ENCODE results near the gene MCF2L.
"Not testable (repeated sequence)": the region's sequence is repeated elsewhere in the genome, so short reads cannot be mapped to it uniquely, and the experiment has no call there.

MCF2L gene

GRCh38 chr13:113052206-113052605 is 83.2 kb downstream of the MCF2L start:
- no peak for TF ChIP-seq CTCF (conservative IDR thresholded peaks at IDR 0.05; ENCODE audit: low read length)
- no peak for DNase-seq (ENCODE audit: low read depth)
- no peak overlapping the region for H3K4me3 ChIP-seq (ENCODE audit: low read length)

- no peak overlapping the region for H3K4me3 ChIP-seq (ENCODE audit: low read length)
- TF ChIP-seq CTCF (conservative IDR thresholded peaks at IDR 0.05; ENCODE audit: low read length): no peak
- no peak for DNase-seq (ENCODE audit: low read depth)
These were observed 84.0 kb downstream of the MCF2L start for GRCh38 chr13:113052971-113053370.

GRCh38 chr13:113053376-113053775 is 84.4 kb downstream of the MCF2L start:
- no peak overlapping the region for H3K4me3 ChIP-seq (ENCODE audit: low read length)
- no peak for TF ChIP-seq CTCF (conservative IDR thresholded peaks at IDR 0.05; ENCODE audit: low read length)

GRCh38 chr13:113053801-113054604 is 85.0 kb downstream of the MCF2L start:
- no peak for TF ChIP-seq CTCF (conservative IDR thresholded peaks at IDR 0.05; ENCODE audit: low read length)
- no peak overlapping the region for H3K4me3 ChIP-seq (ENCODE audit: low read length)
- DNase-seq (ENCODE audit: low read depth): no peak

More at GRCh38 chr13:113053376-113053775, 84.4 kb downstream of the MCF2L start:
- no peak for DNase-seq (ENCODE audit: low read depth)

DNA sequence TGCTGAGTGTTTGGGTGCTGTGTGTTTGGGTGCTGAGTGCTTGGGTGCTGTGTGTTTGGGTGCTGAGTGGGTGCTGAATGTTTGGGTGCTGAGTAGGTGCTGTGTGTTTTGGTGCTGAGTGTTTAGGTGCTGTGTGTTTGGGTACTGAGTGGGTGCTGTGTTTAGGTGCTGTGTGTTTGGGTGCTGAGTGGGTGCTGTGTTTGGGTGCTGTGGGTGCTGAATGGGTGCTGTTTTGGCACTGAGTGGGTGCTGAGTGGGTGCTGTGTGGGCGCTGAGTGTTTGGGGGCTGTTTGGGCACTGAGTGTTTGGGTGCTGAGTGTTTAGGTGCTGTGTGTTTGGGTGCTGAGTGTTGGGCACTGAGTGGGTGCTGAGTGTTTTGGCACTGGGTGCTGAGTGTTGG is 88.1 kb downstream of the MCF2L start:
- no peak for TF ChIP-seq CTCF (conservative IDR thresholded peaks at IDR 0.05; ENCODE audit: low read length)
- H3K4me3 ChIP-seq (ENCODE audit: low read length): no peak overlapping the region
- DNase-seq (ENCODE audit: low read depth): no peak

- H3K4me3 ChIP-seq (ENCODE audit: low read length): not testable (repeated sequence)
These were observed 88.5 kb downstream of the MCF2L start for GRCh38 chr13:113057559-113057958.

GRCh38 chr13:113058129-113058987 is 89.3 kb downstream of the MCF2L start:
- DNase-seq (ENCODE audit: low read depth): no peak
- TF ChIP-seq CTCF (conservative IDR thresholded peaks at IDR 0.05; ENCODE audit: low read length): no peak
- no peak overlapping the region for H3K4me3 ChIP-seq (ENCODE audit: low read length)

More at GRCh38 chr13:113057559-113057958, 88.5 kb downstream of the MCF2L start:
- not testable (repeated sequence) for DNase-seq (ENCODE audit: low read depth)

Data from AG10803 (cell line).